Liver (tissue), 9 donors: ENCODE results near the gene SLC4A11. TPM values are rescaled to one million over a fixed set of nuclear protein-coding genes. Genes with fewer than 3 reads are reported as not detected.

ENCODE experiments used
- DNase-seq: peaks from one replicate; pipeline ENCODE4 v3.0.0-alpha.2; 2017; ENCODE audit warnings: low spot score
- H3K27ac ChIP-seq, 2 donors: one replicate each; pipeline ENCODE4 v1.7.0; 2013; ENCODE audit warnings: inconsistent platforms in 2 of 2, low read length in 2 of 2, control low read depth in 1 of 2, low read depth in 1 of 2, mild to moderate bottlenecking in 1 of 2
- H3K27me3 ChIP-seq, 4 donors: one replicate each; pipeline versions ENCODE4 v1.6.1 to v1.7.0; 2013; ENCODE audit warnings: low read length in 3 of 4, inconsistent platforms in 1 of 4, mild to moderate bottlenecking in 1 of 4, moderate library complexity in 1 of 4; ENCODE audit not compliant: control insufficient read depth in 4 of 4, insufficient read depth in 4 of 4
- H3K36me3 ChIP-seq, 4 donors: one replicate each; pipeline versions ENCODE4 v1.6.1 to v1.7.0; 2013; ENCODE audit warnings: low read length in 3 of 4, mild to moderate bottlenecking in 3 of 4, low read depth in 1 of 4, moderate library complexity in 1 of 4; ENCODE audit not compliant: control insufficient read depth in 4 of 4, insufficient read depth in 3 of 4
- H3K4me1 ChIP-seq, 4 donors: one replicate each; pipeline versions ENCODE4 v1.6.1 to v1.7.0; 2013; ENCODE audit warnings: low read length in 3 of 4, mild to moderate bottlenecking in 3 of 4, moderate library complexity in 1 of 4; ENCODE audit not compliant: control insufficient read depth in 4 of 4, insufficient read depth in 4 of 4
- H3K4me3 ChIP-seq, 3 donors: one replicate each; pipeline versions ENCODE4 v1.6.1 to v1.7.0; 2013; ENCODE audit warnings: low read length in 3 of 3, control low read depth in 1 of 3, low read depth in 1 of 3, mild to moderate bottlenecking in 1 of 3
- H3K9ac ChIP-seq, 2 donors: one replicate each; pipeline ENCODE4 v1.7.0; 2013; ENCODE audit warnings: low read length in 2 of 2, mild to moderate bottlenecking in 2 of 2, moderate library complexity in 2 of 2, control low read depth in 1 of 2, low read depth in 1 of 2
- H3K9me3 ChIP-seq, 4 donors: one replicate each; pipeline versions ENCODE4 v1.6.1 to v1.7.0; 2013; ENCODE audit warnings: low read length in 3 of 4; ENCODE audit not compliant: control insufficient read depth in 4 of 4
- ATF3 ChIP-seq: IDR thresholded peaks from 2 replicates; pipeline ENCODE4 v1.6.1; 2016; ENCODE audit warnings: antibody characterized with exemption
- CTCF ChIP-seq: fragments of 150-350 bp; IDR thresholded peaks from 2 replicates; pipeline ENCODE4 v1.5.1; 2017; ENCODE audit warnings: improper control_type of control experiment, low read depth, low read length; ENCODE audit not compliant: missing input control
- EGR1 ChIP-seq, 2 donors: IDR thresholded peaks; 2 replicates each; pipeline ENCODE4 v1.6.1; 2016 to 2018; ENCODE audit warnings: antibody characterized with exemption in 2 of 2, low read depth in 2 of 2
- FOXA2 ChIP-seq: IDR thresholded peaks from 2 replicates; pipeline ENCODE4 v1.6.1; 2016; ENCODE audit warnings: antibody characterized with exemption
- GABPA ChIP-seq, 2 donors: IDR thresholded peaks in 1 of 2; conservative IDR thresholded peaks in 1 of 2; 2 replicates each; pipeline ENCODE4 v1.6.1; 2016; ENCODE audit warnings: antibody characterized with exemption in 2 of 2, mild to moderate bottlenecking in 1 of 2, moderate library complexity in 1 of 2
- HNF4G ChIP-seq: IDR thresholded peaks from 2 replicates; pipeline ENCODE4 v1.6.1; 2016; ENCODE audit warnings: antibody characterized with exemption
- JUND ChIP-seq, 2 donors: IDR thresholded peaks; 2 replicates each; pipeline ENCODE4 v1.6.1; 2016; ENCODE audit warnings: antibody characterized with exemption in 2 of 2
- NR2F2 ChIP-seq: IDR thresholded peaks from 2 replicates; pipeline ENCODE4 v1.6.1; 2016; ENCODE audit warnings: antibody characterized with exemption
- RAD21 ChIP-seq, 2 donors: IDR thresholded peaks; 2 replicates each; pipeline ENCODE4 v1.6.1; 2016; ENCODE audit warnings: antibody characterized with exemption in 2 of 2, mild to moderate bottlenecking in 2 of 2
- RXRA ChIP-seq, 2 donors: IDR thresholded peaks; 2 replicates each; pipeline ENCODE4 v1.6.1; 2017 to 2018; ENCODE audit warnings: antibody characterized with exemption in 2 of 2, mild to moderate bottlenecking in 1 of 2
- SP1 ChIP-seq: IDR thresholded peaks from 2 replicates; pipeline ENCODE4 v1.6.1; 2018; ENCODE audit warnings: antibody characterized with exemption, mild to moderate bottlenecking
- TAF1 ChIP-seq: conservative IDR thresholded peaks from 2 replicates; pipeline ENCODE4 v1.6.1; 2016; ENCODE audit warnings: antibody characterized with exemption, mild to moderate bottlenecking
- YY1 ChIP-seq: IDR thresholded peaks from 2 replicates; pipeline ENCODE4 v1.6.1; 2016; ENCODE audit warnings: antibody characterized with exemption, mild to moderate bottlenecking
- WGBS: extraction: QIAGEN DNeasy Blood & Tissue Kit; methylation state at CpG from one replicate; pipeline ENCODE4 v1.1.7; 2013; 5-methylcytosine and 5-hydroxymethylcytosine counted together
- polyA plus RNA-seq, 2 donors: library from polyadenylated mRNA; stranded (reverse) in 1 of 2; unstranded in 1 of 2; fragments of 200-250 nt in 1 of 2; fragments of >200 nt in 1 of 2; fragmentation: Nextera tagmentation in 1 of 2; extraction: Ambion mirVana in 1 of 2; gene quantifications; one replicate each; pipeline versions ENCODE4 v1.2.1 to v1.2.3, GENCODE V29; 2013 to 2015
- total RNA-seq, 2 donors: library from RNA; depleted of rRNA; stranded (reverse); fragments of >200 nt; gene quantifications; one replicate each; pipeline ENCODE4 v1.2.3, GENCODE V29; 2014
- TF ChIP-seq, protein P1 (sequence below): IDR thresholded peaks from 2 replicates; pipeline ENCODE4 v1.6.1; 2016; ENCODE audit warnings: antibody characterized with exemption
- TF ChIP-seq, protein P2 (sequence below): IDR thresholded peaks from 2 replicates; pipeline ENCODE4 v1.6.1; 2016; ENCODE audit warnings: antibody characterized with exemption, mild to moderate bottlenecking
- donor health status: healthy.
- donor health status: healthy.
- donor health status: healthy.
- donor health status: healthy.
- donor health status: healthy.

Gene SLC4A11
- total and polyA plus RNA-seq, 4 donors: under 0.01 to 0.13 (median 0.06) TPM

GRCh38 chr20:3239867-3240775, 1.1 kb upstream of the SLC4A11 start (continued):
- TF ChIP-seq ATF3: no peak
- TF ChIP-seq YY1: no peak
- TF ChIP-seq, protein P1, sequence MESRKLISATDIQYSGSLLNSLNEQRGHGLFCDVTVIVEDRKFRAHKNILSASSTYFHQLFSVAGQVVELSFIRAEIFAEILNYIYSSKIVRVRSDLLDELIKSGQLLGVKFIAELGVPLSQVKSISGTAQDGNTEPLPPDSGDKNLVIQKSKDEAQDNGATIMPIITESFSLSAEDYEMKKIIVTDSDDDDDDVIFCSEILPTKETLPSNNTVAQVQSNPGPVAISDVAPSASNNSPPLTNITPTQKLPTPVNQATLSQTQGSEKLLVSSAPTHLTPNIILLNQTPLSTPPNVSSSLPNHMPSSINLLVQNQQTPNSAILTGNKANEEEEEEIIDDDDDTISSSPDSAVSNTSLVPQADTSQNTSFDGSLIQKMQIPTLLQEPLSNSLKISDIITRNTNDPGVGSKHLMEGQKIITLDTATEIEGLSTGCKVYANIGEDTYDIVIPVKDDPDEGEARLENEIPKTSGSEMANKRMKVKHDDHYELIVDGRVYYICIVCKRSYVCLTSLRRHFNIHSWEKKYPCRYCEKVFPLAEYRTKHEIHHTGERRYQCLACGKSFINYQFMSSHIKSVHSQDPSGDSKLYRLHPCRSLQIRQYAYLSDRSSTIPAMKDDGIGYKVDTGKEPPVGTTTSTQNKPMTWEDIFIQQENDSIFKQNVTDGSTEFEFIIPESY: no peak
- TF ChIP-seq GABPA (IDR thresholded peaks at IDR 0.05 in 1 of 2, conservative IDR thresholded peaks at IDR 0.05 in 1 of 2): no peak
- TF ChIP-seq NR2F2: no peak
- no peak for TF ChIP-seq SP1
- TF ChIP-seq JUND (IDR thresholded peaks at IDR 0.05): no peak
- no peak for TF ChIP-seq EGR1 (IDR thresholded peaks at IDR 0.05; ENCODE audit: low read depth in 2 of 2)

DNA sequence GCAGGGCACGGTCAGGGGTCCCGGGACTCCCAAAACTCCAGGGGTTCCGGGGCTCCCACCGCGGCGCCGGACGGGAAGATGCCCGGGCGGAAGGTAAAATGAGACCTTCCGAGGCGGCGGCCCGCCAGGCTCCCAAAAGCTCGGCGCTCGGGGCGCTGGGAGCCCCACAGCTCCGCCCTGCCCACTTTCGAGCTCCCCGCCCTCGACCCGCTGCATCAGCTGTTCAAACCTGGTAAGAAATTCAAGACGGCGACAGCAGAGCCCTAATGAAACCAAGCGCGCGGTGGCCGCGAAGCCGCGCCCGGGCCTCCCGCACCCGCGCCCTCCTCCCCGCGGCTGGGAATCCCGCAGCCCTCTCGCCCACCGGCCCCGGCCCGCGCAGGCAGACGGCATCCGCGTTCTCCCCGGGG, 369 bp downstream of the SLC4A11 start:
- peaks cover 0 to 8% (median 1%) of the 10 kb centered on the region in 4 donors for H3K27me3 ChIP-seq
- peaks cover 8 to 21% (median 14%) of the 10 kb centered on the region in 4 donors for H3K4me1 ChIP-seq
- no peak for TF ChIP-seq NR2F2
- DNase-seq: no peak
- no peaks in the 10 kb centered on the region for H3K36me3 ChIP-seq
- peak overlapping the region; percentile 18 to 76 (median 36) for H3K4me3 ChIP-seq
- H3K27ac ChIP-seq: no peak overlapping the region
- no peaks in the 10 kb centered on the region for H3K9me3 ChIP-seq
- no peak overlapping the region for H3K9ac ChIP-seq
- under 1% methylated on average over 48 of the region's 48 CpGs for WGBS

DNA sequence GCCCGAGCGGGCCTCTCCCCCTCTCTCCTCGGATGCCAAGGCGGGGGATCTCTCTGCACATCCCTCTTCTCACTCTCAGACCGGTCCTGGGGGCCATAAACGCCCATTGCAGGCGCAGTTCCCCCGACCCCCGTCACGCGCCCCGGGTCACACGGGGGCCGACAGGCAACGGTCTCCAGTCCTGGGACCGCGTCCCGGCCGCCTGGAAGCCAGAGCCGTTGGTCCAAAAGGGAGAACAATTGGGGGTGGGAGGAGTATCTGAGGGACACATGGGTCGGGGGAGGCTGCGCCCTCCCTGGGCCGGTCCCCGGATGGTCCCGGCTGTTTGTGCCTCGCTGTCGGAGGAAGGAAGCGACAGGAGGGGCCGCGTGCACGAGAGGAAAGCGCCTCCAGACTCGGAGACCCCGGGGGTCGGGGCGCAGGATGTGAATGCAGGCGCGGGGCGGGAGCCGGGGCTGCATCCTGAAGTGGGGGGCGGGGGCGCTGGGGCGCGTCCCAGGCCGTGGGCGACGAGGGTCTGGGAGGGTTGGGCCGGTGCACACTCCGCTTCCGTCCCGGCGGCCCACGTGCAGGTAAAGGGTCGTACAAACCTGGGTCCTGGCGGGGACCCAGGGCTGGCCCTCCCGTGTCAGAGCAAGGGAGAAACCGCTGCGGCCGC, 903 bp downstream of the SLC4A11 start:
- DNase-seq: no peak
- 8% methylated on average over 59 of the region's 59 CpGs for WGBS

More for the DNA sequence above, 903 bp downstream of the SLC4A11 start:
- no peak overlapping the region for H3K9ac ChIP-seq
- TF ChIP-seq YY1: no peak
- TF ChIP-seq RAD21 (IDR thresholded peaks at IDR 0.05): no peak
- no peak for TF ChIP-seq NR2F2
- TF ChIP-seq HNF4G: no peak
- TF ChIP-seq, protein P2, sequence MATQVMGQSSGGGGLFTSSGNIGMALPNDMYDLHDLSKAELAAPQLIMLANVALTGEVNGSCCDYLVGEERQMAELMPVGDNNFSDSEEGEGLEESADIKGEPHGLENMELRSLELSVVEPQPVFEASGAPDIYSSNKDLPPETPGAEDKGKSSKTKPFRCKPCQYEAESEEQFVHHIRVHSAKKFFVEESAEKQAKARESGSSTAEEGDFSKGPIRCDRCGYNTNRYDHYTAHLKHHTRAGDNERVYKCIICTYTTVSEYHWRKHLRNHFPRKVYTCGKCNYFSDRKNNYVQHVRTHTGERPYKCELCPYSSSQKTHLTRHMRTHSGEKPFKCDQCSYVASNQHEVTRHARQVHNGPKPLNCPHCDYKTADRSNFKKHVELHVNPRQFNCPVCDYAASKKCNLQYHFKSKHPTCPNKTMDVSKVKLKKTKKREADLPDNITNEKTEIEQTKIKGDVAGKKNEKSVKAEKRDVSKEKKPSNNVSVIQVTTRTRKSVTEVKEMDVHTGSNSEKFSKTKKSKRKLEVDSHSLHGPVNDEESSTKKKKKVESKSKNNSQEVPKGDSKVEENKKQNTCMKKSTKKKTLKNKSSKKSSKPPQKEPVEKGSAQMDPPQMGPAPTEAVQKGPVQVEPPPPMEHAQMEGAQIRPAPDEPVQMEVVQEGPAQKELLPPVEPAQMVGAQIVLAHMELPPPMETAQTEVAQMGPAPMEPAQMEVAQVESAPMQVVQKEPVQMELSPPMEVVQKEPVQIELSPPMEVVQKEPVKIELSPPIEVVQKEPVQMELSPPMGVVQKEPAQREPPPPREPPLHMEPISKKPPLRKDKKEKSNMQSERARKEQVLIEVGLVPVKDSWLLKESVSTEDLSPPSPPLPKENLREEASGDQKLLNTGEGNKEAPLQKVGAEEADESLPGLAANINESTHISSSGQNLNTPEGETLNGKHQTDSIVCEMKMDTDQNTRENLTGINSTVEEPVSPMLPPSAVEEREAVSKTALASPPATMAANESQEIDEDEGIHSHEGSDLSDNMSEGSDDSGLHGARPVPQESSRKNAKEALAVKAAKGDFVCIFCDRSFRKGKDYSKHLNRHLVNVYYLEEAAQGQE: no peak
- TF ChIP-seq, protein P1: no peak
- TF ChIP-seq FOXA2: no peak
- TF ChIP-seq CTCF: no peak
- no peak for TF ChIP-seq TAF1
- no peak for TF ChIP-seq RXRA (IDR thresholded peaks at IDR 0.05)
- no peak for TF ChIP-seq GABPA (IDR thresholded peaks at IDR 0.05 in 1 of 2, conservative IDR thresholded peaks at IDR 0.05 in 1 of 2)
- TF ChIP-seq SP1: no peak
- peak overlapping the region in 2 of 3 donors; percentile 36 to 76 for H3K4me3 ChIP-seq
- H3K9me3 ChIP-seq: no peaks in the 10 kb centered on the region
- H3K27ac ChIP-seq: no peak overlapping the region
- no peaks in the 10 kb centered on the region for H3K36me3 ChIP-seq
- peaks cover 0 to 8% (median 1%) of the 10 kb centered on the region in 4 donors for H3K27me3 ChIP-seq
- H3K4me1 ChIP-seq: peaks cover 8 to 21% (median 14%) of the 10 kb centered on the region in 4 donors
